OCI-LY7 (cell line): ENCODE data around the gene SGSM1. TPM values are rescaled to one million over a fixed set of nuclear protein-coding genes. Genes with fewer than 3 reads are reported as not detected.

ENCODE experiments used
- BruUV-seq: library from RNA; stranded (reverse); fragments of 400-500 nt; replicated peaks from 2 replicates; lab custom pipeline; 2021; lab: Mats Ljungman, UMichigan
- CTCF ChIA-PET: fragments of 300-600 bp; sonication (Branson Sonifier 250); formaldehyde crosslinking; loops from one replicate; lab custom pipeline; 2022; ENCODE audit warnings: antibody characterized with exemption; ENCODE audit not compliant: unreplicated experiment; lab: Charles Lee
- POLR2A ChIA-PET: fragments of 300-600 bp; sonication (Branson Sonifier 250); formaldehyde crosslinking; loops from one replicate; lab custom pipeline; 2022; ENCODE audit warnings: antibody characterized with exemption; lab: Charles Lee
- DNase-seq: peaks from one replicate; pipeline ENCODE4 v3.0.0-alpha.2; 2015; ENCODE audit warnings: low spot score
- H2AFZ ChIP-seq: fragments of 200-600 bp; sonication (generic), shearing (Covaris generic); 2 replicates; pipeline ENCODE4 v1.6.1; 2014; ENCODE audit warnings: mild to moderate bottlenecking, antibody characterized with exemption, low read length, moderate library complexity
- H3K27ac ChIP-seq: fragments of 200-600 bp; sonication (generic); 2 replicates; pipeline ENCODE4 v1.5.1; 2014; ENCODE audit warnings: mixed run types, low read depth, mild to moderate bottlenecking, moderate library complexity, low read length, inconsistent platforms; ENCODE audit not compliant: poor library complexity, severe bottlenecking
- H3K36me3 ChIP-seq: fragments of 200-600 bp; sonication (generic); 2 replicates; pipeline ENCODE4 v1.6.1; 2014; ENCODE audit warnings: mild to moderate bottlenecking, antibody characterized with exemption, low read length, moderate library complexity, mixed read lengths; ENCODE audit not compliant: insufficient read depth
- H3K4me1 ChIP-seq: fragments of 200-600 bp; sonication (generic); 2 replicates; pipeline ENCODE4 v1.5.1; 2014; ENCODE audit warnings: mild to moderate bottlenecking, low read length; ENCODE audit not compliant: insufficient read depth, poor library complexity, severe bottlenecking
- H3K4me2 ChIP-seq: fragments of 200-600 bp; sonication (generic); 2 replicates; pipeline ENCODE4 v1.6.1; 2014; ENCODE audit warnings: mild to moderate bottlenecking, low read length
- H3K4me3 ChIP-seq: fragments of 200-600 bp; sonication (generic); 2 replicates; pipeline ENCODE4 v1.5.1; 2014; ENCODE audit warnings: mild to moderate bottlenecking, low read depth, low read length; ENCODE audit not compliant: poor library complexity, severe bottlenecking
- H3K79me2 ChIP-seq: fragments of 200-600 bp; sonication (generic); 2 replicates; pipeline ENCODE4 v1.6.1; 2016; ENCODE audit warnings: low read depth, mild to moderate bottlenecking, low read length, moderate library complexity, mixed read lengths; ENCODE audit not compliant: insufficient read depth
- H3K9me2 ChIP-seq: fragments of 200-600 bp; sonication (generic); 2 replicates; pipeline ENCODE4 v1.6.1; 2016; ENCODE audit warnings: mild to moderate bottlenecking, low read length, mixed read lengths; ENCODE audit not compliant: insufficient read depth
- H3K9me3 ChIP-seq: fragments of 200-600 bp; sonication (generic); 2 replicates; pipeline ENCODE4 v1.6.1; 2014; ENCODE audit warnings: mild to moderate bottlenecking, mixed run types, low read length, mixed read lengths
- H4K20me1 ChIP-seq: fragments of 200-600 bp; sonication (generic); 2 replicates; pipeline ENCODE4 v1.6.1; 2014; ENCODE audit warnings: mild to moderate bottlenecking, antibody characterized with exemption, low read length, moderate library complexity, mixed read lengths; ENCODE audit not compliant: insufficient read depth
- EZH2phosphoT487 ChIP-seq: fragments of 200-600 bp; sonication (generic); IDR thresholded peaks from 2 replicates; pipeline ENCODE4 v1.6.1; 2018; ENCODE audit warnings: low read depth, borderline replicate concordance, mild to moderate bottlenecking, mixed run types, antibody characterized with exemption, low read length, moderate library complexity, mixed read lengths
- intact Hi-C: fragments of 100-400 bp; cut with micrococcal nuclease; formaldehyde crosslinking; loops from one replicate; pipeline ENCODE4 v1.10.0; 2022; ENCODE audit not compliant: unreplicated experiment
- total RNA-seq, 2 experiments: library from RNA; depleted of rRNA in 1 of 2; stranded (reverse); fragments of >200 nt in 1 of 2; shearing (Covaris generic) in 1 of 2; gene quantifications; 2 replicates each; pipeline ENCODE4 v1.2.3, GENCODE V29; 2014 to 2022
- TF ChIP-seq, protein P1 (sequence below): fragments of 200-600 bp; sonication (generic); conservative IDR thresholded peaks from 2 replicates; pipeline ENCODE4 v1.5.1; 2014; ENCODE audit warnings: mild to moderate bottlenecking, antibody characterized with exemption, low read length, moderate library complexity, mixed read lengths

SGSM1 gene
- total RNA-seq, 2 experiments from 2014 or later = not detected

DNA sequence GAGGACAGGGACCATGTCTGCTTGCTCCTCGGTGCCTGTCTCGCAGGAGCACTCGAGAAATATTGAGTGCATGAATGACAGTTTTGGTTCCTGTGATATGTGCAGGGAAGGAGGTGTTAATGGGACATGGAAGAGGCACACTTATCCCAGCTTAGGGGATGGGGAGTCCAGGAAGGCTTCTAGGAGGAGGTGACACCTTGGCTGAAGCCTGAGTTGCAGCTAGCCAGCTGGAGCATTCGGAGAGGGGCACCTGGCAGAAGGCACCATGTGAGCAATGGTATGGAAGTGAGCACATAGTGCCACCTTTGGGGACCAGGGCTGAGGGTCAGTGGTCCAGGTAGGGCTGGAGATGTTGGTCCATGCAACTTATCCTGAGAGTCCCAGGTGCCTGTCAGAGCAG, 18.9 kb downstream of the SGSM1 start:
- no peak overlapping the region for H3K4me2 ChIP-seq
- no peak overlapping the region for H3K4me3 ChIP-seq
- CTCF ChIA-PET = no interaction called here
- no peak overlapping the region for H3K27ac ChIP-seq
- H3K9me2 ChIP-seq = no peaks in the 10 kb centered on the region
- H2AFZ ChIP-seq = no peak overlapping the region
- no peaks in the 10 kb centered on the region for H3K4me1 ChIP-seq
- TF ChIP-seq EZH2phosphoT487 = no peak
- TF ChIP-seq, protein P1, sequence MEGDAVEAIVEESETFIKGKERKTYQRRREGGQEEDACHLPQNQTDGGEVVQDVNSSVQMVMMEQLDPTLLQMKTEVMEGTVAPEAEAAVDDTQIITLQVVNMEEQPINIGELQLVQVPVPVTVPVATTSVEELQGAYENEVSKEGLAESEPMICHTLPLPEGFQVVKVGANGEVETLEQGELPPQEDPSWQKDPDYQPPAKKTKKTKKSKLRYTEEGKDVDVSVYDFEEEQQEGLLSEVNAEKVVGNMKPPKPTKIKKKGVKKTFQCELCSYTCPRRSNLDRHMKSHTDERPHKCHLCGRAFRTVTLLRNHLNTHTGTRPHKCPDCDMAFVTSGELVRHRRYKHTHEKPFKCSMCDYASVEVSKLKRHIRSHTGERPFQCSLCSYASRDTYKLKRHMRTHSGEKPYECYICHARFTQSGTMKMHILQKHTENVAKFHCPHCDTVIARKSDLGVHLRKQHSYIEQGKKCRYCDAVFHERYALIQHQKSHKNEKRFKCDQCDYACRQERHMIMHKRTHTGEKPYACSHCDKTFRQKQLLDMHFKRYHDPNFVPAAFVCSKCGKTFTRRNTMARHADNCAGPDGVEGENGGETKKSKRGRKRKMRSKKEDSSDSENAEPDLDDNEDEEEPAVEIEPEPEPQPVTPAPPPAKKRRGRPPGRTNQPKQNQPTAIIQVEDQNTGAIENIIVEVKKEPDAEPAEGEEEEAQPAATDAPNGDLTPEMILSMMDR = no peak
- H4K20me1 ChIP-seq = no peaks in the 10 kb centered on the region
- H3K9me3 ChIP-seq = no peaks in the 10 kb centered on the region
- H3K79me2 ChIP-seq = no peaks in the 10 kb centered on the region
- no peak for DNase-seq
- H3K36me3 ChIP-seq = no peaks in the 10 kb centered on the region
- intact Hi-C loops = no loop called here
- POLR2A ChIA-PET = no interaction called here
- BruUV-seq = no TSS peak

DNA sequence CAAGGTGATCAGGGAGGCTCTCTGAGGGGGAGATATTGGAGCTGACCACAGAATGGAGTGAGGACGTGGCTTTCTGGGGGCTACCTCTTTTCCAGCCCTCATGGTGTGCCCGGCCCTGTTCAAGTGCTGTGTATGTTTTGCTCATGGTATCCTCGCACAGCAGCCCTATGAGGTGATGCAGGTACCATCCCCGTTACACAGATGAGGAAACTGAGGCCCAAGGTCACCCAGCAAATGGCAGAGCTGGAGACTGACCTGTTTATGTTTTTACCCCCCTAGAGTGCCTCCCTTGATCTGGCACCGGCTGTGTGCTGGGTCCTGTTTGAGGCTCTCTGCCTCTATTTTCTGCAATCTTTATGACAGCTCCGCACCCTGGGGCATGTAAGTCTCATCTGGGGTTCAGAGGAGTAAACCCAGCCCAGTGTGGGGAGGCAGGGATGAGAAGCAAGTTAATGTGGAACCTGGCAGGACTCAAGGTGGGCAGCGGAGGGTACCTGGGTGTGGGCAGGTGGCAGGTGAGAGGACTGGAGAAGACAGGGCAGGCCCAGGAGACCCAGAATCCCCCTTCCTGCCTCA, 20.8 kb downstream of the SGSM1 start:
- Histone ChIP-seq H3K9me3 (no peaks in the 10 kb centered on the region), H4K20me1 (no peaks in the 10 kb centered on the region), H3K4me3 (no peak overlapping the region), H3K36me3 (no peaks in the 10 kb centered on the region), H3K27ac (no peak overlapping the region), H3K79me2 (no peaks in the 10 kb centered on the region), H3K4me2 (no peak overlapping the region), H2AFZ (no peak overlapping the region), H3K4me1 (no peaks in the 10 kb centered on the region), H3K9me2 (no peaks in the 10 kb centered on the region)
- CTCF ChIA-PET = no interaction called here
- BruUV-seq = no TSS peak
- POLR2A ChIA-PET = interaction anchor here (0.5 kb wide), 1 partner anchor 56 kb away, joined by 5 read pairs; no protein-coding TSS in a partner anchor
- TF ChIP-seq, protein P1 = no peak
- no peak for TF ChIP-seq EZH2phosphoT487
- intact Hi-C loops = no loop called here
- no peak for DNase-seq

DNA sequence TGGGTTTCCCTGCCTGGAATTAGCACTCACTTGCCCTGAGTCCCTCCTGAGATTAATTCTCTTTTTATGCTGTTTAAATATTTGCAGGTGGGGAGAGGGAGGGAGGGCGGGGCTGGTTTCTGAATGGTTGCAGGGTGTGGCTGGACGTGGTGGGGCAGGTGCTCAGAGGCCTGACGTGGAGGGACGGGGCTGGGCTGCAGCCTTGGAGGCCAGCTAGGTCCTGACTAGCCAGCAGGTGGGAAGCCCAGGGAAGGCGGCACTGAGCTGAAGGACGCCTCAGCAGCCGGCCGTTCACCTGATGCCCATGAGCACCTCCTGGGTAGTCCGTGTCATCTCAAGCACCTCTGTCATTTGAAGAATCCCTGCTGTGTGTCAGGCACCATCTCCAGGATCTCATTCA, 21.3 kb downstream of the SGSM1 start:
- no peak for DNase-seq
- H3K27ac ChIP-seq = no peak overlapping the region
- H3K4me1 ChIP-seq = no peaks in the 10 kb centered on the region
- H3K79me2 ChIP-seq = no peaks in the 10 kb centered on the region
- TF ChIP-seq EZH2phosphoT487 = no peak
- TF ChIP-seq, protein P1 = no peak
- ChIA-PET CTCF (no interaction called here), POLR2A (no interaction called here)
- H3K4me2 ChIP-seq = no peak overlapping the region
- H3K9me3 ChIP-seq = no peaks in the 10 kb centered on the region
- intact Hi-C loops = no loop called here
- H2AFZ ChIP-seq = no peak overlapping the region
- no peaks in the 10 kb centered on the region for H3K9me2 ChIP-seq
- H3K4me3 ChIP-seq = no peak overlapping the region
- BruUV-seq = no TSS peak
- no peaks in the 10 kb centered on the region for H3K36me3 ChIP-seq
- H4K20me1 ChIP-seq = no peaks in the 10 kb centered on the region
